Stomach (tissue), 4 donors: ENCODE measurements around the gene AMPD2.
A peak's percentile ranks its signal among the peaks of the same experiment; 100 is the strongest.

Experiments used
- CTCF ChIP-seq, 7 experiments: fragments of 450-650 bp in 4 of 7; fragments of 200-600 bp in 3 of 7; sonication (generic) in 3 of 7; IDR thresholded peaks; one replicate each; pipeline ENCODE4 v1.5.1; 2016 to 2019; ENCODE audit warnings: antibody characterized with exemption in 7 of 7, control low read depth in 2 of 7, mild to moderate bottlenecking in 1 of 7
- POLR2A ChIP-seq, 4 donors: fragments of 450-650 bp; IDR thresholded peaks; one replicate each; pipeline ENCODE4 v1.6.1; 2016; ENCODE audit warnings: antibody characterized with exemption in 4 of 4, control low read depth in 2 of 4, mild to moderate bottlenecking in 1 of 4, moderate library complexity in 1 of 4
- POLR2AphosphoS5 ChIP-seq, 3 donors: sonication (generic); formaldehyde crosslinking; IDR thresholded peaks; one replicate each; pipeline ENCODE4 v1.6.1; 2016; ENCODE audit warnings: antibody characterized with exemption in 3 of 3

DNA sequence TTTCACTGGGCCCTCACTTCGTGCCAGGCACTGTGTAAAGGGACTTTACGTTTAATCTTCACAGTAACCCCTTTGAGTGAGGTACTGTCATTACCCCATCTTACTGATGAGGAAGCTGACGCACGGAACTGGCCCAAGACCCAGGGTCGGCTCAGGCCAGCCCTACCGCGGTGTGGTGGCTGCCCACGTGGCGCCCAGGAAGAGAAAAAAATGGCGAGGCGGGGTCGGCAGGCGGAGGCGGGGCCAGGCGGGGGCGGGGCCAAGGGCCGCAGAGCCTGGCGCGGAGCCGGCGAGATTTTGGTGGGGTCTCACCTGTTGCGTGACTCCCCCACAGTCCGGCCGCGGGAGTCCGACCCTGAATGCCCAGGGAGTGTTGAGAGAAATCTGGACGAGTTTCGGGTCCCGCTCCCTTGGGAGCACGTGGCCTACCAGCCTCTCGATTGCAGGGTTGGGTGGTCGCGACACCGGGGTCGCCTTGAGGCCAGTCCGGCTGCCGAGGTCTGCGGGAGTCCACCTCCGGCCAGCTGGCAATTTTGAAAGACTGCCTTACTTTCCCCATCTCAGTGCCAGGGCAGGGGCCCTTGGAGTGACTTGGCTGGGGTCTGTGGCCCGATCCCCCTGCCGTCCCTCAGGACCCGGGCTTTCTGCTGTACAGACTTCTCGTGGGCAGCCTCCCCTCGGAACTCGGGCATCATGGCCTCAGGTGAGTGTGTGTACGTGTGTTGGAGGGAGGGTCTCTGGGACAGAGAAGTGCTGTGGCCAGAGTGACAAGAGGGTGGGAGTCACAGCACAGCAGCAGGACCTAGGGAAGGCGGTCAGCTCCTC, at the start of gene AMPD2, which contains the start of gene GNAT2:
- TF ChIP-seq POLR2A (IDR thresholded peaks at IDR 0.05), result no peak
- no peak for TF ChIP-seq CTCF (IDR thresholded peaks at IDR 0.05)
- peak; percentile 43 to 75 (median 47) for TF ChIP-seq POLR2AphosphoS5 (IDR thresholded peaks at IDR 0.05)
